GM18511 (cell line): Measurements from ENCODE around the gene MYOD1.

ENCODE experiments used
- ATAC-seq: cut with Tn5 transposase; IDR thresholded peaks from one replicate; pipeline ENCODE4 v1.9.1; 2021; ENCODE audit warnings: mild to moderate bottlenecking, moderate library complexity; ENCODE audit not compliant: unreplicated experiment

The MYOD1 gene

DNA sequence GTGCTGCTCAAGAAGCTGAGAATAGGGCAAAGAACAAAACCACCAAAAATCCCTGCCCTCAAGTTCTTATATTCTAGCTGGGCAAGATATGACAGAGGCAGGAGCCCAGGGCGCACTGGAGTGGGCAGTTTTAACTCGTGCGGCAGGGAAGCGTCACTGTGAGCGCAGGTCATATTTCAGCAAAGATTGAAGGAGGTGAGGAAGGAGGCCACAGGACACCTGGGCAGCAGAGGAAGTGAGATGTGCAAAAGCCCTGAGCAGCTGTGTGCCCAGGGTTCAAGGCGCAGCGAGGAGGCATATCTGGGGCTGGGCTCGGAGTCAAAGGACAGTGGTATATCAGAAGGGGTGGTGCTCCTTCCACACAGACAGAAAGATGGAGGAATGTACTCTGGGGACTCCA, 28.7 kb downstream of the MYOD1 start:
- no peak for ATAC-seq

DNA sequence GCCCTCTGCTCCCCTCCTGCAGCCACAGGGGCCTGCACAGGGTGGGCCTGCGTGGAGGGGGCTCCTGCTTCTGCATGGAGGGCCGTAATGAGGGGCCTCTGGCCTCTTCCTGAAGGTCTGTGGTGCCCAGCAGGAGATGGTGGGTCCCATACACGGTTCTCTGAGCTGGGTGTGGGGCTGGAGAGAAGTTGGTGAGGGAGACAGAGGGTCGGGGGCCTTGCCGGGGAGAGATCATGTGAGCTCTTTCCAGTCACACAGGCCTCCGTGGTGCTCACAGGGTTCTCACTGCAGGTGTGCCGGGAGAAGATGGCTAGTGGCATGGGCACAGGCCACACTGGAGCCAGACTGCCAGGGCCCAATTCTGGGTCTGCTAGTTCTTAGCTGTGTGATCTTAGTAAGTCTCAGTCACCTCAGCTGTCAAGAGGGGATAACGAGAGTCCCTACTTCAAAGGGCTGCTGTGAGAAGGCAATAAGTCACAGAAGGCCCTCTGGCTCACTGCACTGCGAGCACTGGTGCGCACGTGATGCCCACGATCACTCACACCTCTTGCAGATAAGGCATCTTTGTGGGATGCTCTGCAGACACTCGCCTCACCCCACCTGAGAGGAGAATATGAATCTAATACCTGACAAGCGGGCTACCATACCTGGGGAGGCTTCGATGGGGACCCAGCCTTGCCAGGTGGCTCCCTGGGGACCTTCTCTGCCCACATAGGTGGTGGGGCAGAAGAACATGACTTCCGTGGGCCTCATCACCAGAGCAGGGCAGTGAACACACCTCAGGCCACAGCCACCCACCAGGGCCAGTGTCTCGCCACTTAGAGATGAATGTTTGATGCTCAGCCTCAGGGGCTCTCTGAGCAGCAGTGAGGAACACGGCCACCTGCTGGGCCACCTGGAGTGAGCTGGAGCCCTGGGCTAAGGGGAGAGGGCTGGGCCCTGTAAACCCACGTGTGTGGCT, 29.7 kb downstream of the MYOD1 start:
- ATAC-seq = no peak

DNA sequence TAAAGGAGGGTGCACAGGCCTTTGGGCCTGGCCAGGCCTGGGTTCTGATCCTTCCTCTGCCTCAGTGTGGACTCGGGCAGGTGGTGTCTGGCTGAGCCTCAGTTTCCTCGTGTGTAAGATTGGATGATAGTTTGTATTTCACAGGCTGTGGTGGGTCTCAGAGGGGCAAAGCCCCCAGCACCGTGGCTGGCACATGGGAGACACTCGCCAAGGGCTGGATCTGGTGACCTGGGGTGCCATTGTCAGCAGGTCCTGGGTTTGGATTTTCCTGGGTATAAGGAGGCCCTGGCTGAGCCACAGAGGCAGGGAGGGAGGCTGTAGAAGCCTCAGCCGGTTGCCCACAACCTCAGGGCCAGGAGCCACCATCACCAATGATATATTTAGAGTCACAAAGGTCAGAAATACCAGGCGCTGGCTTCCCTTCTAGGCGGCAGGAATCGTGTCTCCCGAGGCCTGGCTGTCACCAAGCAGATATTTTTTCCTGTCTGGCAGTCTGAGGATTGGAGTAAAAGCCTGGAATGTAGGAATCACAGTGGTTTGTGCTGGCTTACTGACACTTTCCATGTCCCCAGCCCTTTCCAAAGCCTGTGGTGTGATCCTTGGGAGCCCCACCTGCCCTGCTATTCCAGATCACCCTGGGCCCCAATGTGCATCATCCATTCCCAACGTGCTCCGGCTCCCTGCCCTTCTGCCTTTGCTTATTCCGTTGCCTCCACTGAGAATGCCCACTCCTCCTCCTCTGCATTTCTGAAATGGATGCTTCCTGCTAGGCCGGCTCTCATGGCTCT, 30.8 kb downstream of the MYOD1 start:
- ATAC-seq = no peak

DNA sequence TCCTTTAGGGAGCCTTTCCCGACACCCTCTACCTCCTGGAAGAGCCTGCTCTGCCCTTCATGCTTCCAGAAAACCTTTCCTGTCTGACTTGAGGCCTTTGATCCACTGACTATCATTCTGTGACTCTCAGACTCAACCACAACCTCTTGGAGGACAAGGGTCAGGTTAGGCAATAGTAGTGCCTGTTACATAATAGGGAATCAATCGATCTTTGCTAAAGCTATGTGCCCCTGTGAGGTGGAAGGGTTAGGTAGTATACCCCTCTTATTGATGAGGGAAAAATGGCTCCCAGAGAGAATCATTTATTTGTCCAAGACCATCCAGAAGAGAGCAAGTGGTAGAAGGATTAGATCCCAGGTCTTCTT, 31.4 kb downstream of the MYOD1 start:
- ATAC-seq = no peak

DNA sequence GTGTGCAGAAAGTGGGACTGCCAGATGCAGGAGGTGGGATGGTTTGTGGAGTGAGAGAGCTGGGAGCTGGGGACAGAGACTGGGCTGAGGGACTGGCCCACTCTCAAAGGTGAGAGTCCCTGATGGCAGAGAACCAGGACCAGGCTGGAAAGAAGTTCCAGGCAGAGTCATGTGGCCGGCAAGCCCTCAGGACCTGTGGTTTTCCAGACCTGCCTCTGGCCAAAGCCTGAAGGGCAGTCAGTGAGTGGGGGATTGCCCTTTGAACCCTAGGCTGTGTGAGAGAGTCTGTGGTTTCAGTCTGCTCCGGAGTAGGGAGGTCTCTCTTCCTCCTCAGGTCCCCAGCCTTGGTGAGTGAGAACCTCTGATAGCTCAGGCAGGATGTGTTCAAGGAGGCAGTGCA, 32.2 kb downstream of the MYOD1 start:
- ATAC-seq = no peak

DNA sequence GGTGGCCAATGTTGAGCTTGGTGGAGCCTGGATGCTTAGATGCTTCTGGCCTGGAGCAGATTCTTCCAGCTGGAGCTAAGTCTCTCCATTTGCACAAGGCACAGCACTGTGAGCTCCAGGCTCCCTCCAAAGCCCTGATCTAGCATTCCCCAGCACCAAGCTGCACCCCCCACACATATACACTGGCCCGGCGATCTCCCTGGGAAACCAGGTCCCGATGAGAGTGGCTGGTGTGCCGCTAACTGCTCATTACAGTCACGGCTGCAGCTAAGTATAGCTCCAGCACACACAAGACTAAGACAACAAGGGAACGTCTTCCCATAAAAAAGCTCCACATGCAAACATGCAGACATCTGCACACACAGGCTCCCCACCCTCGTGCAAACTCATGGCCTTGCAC, 32.8 kb downstream of the MYOD1 start:
- no peak for ATAC-seq

DNA sequence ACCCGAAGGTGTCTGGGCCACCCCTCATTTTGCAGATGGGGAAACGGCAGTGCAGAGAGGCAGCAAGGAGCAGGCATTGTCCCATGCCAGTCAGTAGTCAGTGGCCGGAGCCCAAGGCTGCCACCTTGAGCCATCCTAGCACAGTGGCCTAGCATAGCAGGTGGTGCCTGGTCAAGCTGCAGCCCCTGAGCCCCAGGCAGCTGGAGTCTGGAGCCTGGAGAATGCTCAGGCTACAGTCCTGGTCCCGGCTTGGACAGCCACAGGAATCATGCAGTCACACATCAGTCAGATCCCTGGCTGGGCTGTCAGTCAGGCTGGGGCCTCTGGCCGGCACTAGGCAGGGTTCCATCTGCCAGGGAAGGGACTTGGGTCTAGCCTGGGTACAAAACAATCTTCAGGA, 33.8 kb downstream of the MYOD1 start:
- no peak for ATAC-seq

DNA sequence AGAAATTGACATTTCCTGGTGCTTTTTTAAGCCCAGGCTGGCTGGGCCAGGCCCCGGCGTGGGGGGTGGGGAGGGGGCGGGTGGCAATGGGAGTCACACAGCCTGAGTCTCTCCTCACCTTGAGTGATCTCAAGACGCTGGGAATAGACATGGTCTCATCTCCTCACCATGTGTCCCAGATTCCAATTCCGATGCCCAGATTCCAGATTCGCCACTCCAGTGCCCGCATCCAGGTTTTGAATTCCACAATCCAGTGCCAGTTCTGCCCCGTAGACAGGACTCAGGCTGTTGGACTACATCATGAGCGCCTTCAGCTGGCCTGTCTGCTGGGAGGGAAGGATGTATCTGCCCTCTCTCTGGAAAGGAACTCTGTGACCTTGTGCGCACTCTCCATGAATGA, 34.3 kb downstream of the MYOD1 start:
- no peak for ATAC-seq

DNA sequence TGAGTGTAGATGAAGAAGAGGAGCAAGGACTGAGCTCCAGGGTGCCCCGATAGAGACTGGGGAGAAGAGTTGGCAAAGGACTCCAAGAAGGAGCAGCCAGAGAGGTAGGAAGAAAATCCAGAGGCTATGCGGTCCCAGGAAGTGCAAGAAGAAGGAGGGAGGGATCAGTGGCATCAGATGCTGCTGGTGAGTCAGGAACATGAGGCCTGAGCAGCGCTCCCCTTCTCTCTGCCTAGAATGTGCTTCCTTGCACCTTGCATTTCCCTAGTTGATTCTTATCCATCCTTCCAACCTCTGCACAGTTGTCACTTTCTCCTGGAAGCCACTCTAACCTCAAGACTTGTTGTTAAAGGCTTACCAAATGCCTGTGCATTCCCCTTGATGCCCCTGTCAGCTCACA, 36.5 kb downstream of the MYOD1 start:
- no peak for ATAC-seq

DNA sequence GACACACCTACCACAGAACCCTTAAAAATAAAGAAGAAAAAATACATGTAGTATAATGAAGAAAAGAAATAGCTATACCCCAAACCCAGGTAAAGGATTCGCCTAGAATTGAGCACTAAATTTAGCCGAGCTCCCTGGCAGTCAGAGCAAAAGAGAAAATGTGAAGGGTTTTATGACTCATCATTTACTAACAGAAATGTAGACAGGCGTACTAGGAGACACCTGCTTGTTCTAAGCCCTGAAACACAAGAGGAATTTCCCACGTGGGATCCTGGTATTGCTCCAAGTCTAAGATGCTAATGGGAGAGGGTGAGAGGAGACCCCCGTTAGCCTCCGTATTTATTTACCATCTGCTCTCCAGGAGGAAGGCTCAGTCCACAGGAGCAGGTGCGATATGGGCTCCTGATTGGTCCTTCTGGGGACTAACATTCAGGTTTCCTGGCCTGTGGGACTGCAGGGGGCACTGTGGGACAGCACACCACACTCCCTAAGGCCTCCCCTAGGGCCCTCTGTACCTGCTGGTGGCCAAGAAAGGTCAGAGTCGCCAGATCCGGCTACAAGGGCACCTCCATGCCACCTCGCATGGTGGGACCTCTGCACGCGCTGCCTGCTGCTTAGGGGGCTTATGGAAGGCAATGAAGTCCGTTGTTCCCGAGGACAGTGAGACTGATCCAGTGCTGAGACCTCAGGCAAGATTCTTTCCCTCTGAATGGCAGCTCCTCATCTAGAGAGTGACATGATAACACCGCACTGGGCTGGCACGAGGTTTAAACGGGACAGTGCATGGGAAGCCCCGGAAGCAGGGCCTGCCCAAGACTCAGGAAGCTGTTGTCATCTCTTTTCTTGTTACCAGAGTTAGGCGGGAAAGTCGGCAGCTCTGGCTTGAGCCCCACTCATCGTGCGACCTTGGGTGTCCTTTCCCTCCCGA, 41.0 kb downstream of the MYOD1 start:
- peak; percentile 73 for ATAC-seq

DNA sequence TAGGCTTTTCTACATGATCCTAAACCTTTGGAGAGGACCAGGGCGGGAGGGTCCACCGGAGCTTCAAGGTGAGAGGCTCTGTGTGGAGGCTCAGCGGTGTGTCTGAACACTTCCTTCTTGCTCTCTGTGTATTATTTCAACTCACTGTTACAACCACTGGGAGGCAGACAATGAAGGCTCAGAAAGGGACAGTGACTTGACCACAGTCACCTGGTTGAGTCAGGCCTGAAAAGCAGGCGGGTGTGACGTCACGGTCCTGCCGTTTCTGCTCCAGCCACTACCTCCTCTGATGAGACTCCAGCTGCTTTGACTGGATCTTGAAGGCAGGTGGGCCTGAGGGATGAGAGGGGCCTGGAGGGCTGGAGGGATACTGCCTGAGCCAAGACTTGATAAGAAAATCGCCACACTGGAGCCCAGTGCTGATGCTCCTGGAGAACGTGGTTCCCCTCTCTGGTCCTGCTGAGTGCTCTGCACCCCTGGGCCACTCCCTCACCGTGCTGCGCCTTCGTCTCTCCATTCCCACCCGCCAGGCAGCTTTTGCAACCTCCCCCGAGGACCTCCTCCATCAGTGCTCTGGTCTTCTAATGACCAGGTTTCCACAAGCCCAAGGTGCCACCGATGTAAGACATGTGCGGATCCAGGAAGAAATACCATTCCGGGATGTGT, 43.1 kb downstream of the MYOD1 start:
- peak; percentile 52 for ATAC-seq

DNA sequence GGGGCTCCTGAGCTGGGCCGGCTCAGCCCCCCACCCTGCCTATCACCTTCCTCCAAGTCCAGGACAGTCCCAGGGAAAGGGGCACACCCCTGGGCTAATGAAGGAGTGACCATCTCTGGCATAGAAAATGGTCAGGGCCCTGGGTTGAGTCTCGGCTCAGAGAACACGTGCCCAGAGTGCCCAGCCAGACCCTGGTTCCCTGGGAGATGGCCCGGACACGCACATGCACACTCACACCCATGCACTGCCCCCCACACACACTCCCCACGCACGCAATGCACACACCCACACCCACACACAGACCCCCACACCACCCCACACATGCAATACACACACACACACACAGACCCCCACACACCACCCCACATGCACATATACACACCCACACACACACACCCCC, 43.9 kb downstream of the MYOD1 start:
- ATAC-seq = no peak

DNA sequence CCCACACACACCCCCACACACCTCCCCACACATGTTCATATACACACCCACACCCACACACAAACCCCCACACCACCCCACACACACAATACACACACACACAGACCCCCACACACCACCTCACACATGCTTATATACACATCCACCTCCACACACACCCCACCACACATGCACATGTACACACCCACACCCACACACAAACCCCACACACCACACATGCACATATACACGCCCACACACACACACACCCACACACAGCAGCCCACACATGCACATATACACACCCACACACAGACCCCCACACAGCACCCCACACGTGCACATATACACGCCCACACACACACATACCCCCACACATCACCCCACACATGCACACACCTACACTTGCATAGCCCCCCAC, 44.3 kb downstream of the MYOD1 start:
- no peak for ATAC-seq

DNA sequence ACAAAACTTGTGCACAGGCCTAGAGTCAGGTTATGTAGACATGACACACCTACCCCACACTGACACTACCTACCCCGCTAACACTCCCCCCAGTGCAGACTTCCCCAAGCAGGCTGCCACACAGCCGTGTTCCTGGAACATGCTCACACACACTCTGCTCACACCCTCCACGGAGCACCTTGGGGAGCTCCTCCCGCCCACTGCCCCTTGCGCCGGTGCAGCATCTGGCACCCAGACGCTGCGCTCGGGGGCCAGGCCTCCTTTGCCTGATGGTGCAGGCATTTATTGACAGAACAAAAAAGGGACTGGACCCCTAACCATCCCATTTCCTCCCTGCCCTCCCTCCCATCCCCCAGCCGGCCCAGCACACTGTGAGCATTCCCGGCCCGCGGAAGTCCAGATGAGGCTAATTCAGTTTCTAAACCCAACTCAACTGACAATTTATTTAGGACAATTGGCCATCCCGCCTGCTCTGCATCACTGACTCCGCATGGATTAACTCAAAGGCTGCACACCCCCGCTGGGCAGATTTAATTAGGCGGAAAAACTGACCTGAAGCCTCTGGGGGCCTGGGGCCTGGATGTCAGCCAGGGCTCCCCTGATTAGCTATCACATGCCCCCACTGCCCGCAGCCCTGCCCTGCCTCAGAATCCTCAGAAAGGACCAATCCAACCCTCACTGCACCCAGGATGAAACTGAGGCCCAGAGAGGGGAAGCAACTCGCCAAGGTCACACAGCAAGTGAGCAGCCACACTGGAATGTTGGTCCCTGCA, 45.3 kb downstream of the MYOD1 start:
- no peak for ATAC-seq

DNA sequence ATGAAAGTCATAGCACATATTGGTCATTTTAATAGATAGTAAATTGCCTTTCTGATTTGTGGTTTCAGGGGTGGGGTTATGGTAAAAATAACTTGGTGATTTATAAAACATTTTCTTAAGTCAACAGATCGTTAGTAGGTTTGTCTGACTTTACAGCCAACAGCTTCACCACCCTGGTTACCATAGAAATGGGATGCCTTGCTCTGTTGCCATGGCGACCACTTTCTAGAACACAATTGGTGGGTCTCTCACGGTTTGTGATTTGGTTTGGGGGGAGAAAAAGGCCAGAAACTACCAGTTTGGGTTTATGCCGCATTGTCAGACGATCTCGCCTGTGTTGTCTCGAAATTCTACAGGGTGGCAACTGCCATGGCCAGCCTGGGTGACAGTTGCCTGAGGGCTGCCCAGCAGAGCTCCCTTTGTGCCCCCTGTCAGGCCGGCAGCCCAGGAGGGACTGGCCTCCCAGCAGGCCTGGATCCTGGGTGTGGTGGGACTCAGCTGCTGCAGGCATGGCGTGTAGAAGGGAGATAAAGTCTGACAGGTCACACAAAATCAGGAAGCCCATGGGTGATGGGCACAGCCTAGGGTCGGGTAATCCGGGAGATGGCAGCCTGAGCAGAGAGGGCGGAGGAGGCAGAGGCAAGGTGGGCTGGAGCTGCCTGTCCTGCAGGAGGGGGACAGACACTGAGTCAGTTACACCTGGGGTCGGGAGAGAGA, 46.1 kb downstream of the MYOD1 start:
- no peak for ATAC-seq

DNA sequence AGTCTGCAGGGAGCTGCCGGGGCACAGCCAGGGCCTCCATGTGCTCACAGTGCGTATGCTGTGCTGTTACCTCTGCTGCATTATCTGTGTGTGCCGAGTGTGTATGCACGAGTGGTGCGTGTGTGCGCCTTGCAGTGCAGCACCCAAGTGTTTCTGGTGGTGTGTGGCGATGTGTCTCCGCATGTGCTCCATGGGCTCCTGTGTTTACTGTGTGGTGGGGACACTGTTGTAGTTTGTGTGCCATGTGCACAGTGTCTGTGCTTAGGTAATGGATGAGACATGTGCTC, 46.6 kb downstream of the MYOD1 start:
- no peak for ATAC-seq

DNA sequence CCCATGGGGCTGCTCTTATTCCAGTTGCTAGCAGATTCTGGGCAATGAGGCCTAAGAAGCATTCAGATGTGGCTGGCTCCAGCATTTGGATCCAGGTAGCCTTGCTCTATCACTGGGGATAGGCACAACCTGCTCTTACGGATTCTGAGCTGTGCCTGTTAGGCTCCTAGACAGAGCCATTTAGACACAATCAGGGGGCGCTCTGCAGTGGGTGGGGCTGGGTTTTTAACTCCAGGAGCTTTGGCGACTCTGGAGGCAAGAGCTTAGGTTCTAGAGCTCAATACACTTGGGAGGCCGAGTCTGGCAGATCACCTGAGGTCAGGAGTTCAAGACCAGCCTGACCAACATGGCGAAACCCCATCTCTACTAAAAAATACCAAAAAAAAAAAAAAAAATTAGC, 47.2 kb downstream of the MYOD1 start:
- no peak for ATAC-seq

DNA sequence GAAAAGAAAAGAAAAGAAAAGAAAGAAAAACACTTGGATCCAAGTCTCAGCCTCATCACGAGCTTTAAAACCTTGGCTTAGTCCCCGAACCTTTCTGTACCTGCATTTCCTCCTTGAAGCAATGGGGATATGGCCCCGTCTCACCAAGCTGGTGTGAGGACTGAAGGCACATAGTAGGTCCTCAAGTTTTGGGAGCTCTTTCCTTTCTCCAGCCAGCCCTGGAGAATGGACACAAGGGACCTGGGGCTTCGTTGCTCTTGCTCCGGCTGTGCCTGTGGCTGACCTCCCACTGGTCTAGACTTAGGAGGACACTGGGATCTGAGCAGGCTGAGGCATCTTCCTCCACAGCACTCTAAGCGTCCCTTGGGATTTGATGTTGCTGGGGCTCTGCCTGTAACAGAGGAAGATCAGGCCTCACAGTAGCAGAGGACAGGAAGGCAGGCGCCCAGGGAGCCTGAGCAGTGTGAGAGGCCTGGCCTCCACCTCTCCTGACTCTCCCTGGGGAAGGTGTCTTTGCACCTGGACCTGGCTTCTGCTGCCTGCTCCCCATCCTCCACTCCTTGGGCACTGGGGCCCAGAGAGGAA, 48.0 kb downstream of the MYOD1 start:
- ATAC-seq = no peak

DNA sequence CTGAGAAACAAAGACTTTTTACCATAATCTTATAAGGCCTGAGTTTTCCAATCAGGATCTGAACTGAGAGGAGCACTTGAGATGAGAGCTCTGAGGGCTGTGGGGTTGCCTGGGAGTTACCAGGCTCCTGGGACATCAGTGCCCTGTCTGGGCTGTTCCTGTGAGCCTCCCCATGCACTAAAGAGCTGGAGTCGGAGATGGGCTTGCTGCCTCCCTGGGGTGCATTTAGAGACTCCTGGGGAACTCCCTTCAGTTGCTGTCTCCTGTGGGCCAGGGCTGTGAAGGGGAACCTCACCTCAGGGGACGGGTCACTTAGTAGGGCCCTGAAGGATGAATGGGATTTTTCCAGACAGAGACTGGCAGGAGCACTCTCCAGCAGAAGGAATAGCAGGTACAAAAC, 48.5 kb downstream of the MYOD1 start:
- ATAC-seq = no peak
